NCI-H2107 (cell line): ENCODE data around the gene MIP.
"Not testable (repeated sequence)": the region's sequence is repeated elsewhere in the genome, so short reads cannot be mapped to it uniquely, and the experiment has no call there.

Experiments used
- DNase-seq: peaks from one replicate; lab custom pipeline; 2025; lab: John Stamatoyannopoulos, UW

MIP gene

GRCh38 chr12:56410768-56411167 is 43.7 kb downstream of the MIP start:
- no peak for DNase-seq

GRCh38 chr12:56408799-56409417 is 45.5 kb downstream of the MIP start:
- DNase-seq = no peak

DNA sequence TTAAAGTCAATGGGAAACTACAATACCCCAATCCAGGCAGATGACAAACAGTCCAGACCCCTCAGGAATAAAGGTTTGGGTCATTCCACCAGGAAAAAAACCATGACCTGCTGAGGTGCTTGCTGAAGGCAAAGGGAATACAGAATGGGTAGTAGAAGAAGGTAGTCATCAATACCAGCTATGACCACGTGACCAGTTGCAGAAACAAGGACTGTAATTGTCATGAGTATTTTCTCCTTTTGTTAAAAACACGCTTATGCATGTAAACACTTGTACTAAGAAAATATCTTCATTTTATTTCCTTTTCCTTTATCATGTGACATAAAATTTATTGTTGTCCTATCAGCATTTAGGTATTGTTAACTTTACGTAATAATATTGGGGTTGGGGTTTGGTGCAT is 50.2 kb downstream of the MIP start:
- not testable (repeated sequence) for DNase-seq

DNA sequence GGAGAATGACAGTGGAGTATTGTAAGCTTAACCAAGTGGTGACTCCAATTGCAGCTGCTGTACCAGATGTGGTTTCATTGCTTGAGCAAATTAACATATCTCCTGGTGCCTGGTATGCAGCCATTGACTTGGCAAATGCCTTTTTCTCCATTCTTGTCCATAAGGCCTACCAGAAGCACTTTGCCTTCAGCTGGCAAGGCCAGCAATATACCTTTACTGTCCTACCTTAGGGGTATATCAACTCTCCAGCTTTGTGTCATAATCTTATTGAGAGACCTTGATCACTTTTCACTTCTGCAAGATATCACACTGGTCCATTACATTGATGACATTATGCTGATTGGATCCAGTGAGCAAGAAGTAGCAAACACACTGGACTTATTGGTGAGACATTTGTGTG is 52.8 kb downstream of the MIP start:
- DNase-seq = not testable (repeated sequence)

DNA sequence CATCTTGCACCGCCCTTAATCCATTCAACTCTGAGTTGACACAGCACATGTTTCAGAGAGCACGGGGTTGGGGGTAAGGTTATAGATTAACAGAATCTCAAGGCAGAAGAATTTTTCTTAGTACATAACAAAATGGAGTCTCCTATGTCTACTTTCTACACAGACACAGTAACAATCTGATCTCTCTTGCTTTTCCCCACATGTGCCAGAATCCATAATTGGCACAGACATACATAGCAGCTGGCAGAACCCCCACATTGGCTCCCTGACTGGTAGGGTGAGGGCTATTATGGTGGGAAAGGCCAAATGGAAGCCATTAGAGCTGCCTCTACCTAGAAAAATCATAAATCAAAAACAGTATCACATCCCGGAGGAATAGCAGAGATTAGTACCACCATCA is 53.3 kb downstream of the MIP start:
- not testable (repeated sequence) for DNase-seq
